GM12865 (cell line): Measurements from ENCODE around the gene MYO6.
"Not testable (repeated sequence)": the region's sequence is repeated elsewhere in the genome, so short reads cannot be mapped to it uniquely, and the experiment has no call there.

Source experiments
- DNase-seq: peaks from one replicate; pipeline ENCODE4 v3.0.0; 2010; ENCODE audit warnings: low read depth
- H3K4me3 ChIP-seq: 2 replicates; pipeline ENCODE4 v1.5.1; 2011; ENCODE audit warnings: mild to moderate bottlenecking, low read depth, low read length, control low read depth
- TF ChIP-seq, protein P1 (sequence below): IDR thresholded peaks from 2 replicates; pipeline ENCODE4 v1.5.1; 2011; ENCODE audit warnings: low read length, control low read depth, low read depth, inconsistent platforms; ENCODE audit not compliant: insufficient read depth; ENCODE audit errors: missing control alignments

Gene MYO6

DNA sequence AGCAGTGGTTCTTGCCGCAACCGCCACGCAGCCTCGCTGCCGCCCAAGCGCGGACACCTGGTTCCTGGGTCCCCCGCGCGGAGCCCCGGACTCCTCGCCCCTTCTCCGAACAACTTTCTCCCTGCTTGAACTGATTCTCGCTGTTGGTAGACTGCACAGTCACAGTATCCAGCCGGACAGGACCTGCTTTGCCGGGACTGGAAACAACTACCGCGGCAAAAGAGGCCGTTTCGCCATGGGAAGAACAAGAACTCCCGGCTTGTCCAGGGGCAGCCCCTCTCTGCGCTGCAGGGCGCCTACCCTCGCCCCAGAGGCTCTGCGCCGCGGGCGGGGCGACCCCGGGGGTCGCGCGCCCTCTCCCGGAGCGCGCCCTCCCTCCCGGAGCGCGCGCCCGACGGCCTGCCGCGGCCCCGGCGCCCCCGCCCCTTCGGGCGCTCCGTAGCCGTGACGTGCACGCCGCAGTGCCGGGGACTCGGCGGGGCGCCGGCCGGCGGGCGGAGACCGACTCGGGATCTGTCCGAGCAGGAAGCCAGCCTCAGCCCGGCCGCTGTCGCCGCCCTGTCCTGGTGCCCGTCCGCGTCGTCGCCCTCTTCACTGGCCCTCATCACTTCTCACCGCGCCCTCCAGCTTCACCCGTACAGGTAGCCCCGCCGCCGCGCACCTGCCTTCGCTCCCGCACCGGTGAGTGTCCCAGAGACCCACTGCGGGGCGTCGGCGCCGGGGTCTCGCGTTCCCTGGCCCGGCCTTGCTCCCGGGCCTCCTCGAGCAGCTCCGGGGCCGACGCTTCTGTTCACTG, at the start of gene MYO6:
Gene MYO6 (plus strand): TSS at position 497 of the 796 bp plus-strand sequence. CDS start 68,309 bp downstream, outside the sequence.
- peak within 1 kb of the TSS; percentile 85 for H3K4me3 ChIP-seq
- peak; percentile 79 for DNase-seq
- TF ChIP-seq, protein P1, sequence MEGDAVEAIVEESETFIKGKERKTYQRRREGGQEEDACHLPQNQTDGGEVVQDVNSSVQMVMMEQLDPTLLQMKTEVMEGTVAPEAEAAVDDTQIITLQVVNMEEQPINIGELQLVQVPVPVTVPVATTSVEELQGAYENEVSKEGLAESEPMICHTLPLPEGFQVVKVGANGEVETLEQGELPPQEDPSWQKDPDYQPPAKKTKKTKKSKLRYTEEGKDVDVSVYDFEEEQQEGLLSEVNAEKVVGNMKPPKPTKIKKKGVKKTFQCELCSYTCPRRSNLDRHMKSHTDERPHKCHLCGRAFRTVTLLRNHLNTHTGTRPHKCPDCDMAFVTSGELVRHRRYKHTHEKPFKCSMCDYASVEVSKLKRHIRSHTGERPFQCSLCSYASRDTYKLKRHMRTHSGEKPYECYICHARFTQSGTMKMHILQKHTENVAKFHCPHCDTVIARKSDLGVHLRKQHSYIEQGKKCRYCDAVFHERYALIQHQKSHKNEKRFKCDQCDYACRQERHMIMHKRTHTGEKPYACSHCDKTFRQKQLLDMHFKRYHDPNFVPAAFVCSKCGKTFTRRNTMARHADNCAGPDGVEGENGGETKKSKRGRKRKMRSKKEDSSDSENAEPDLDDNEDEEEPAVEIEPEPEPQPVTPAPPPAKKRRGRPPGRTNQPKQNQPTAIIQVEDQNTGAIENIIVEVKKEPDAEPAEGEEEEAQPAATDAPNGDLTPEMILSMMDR: no peak

DNA sequence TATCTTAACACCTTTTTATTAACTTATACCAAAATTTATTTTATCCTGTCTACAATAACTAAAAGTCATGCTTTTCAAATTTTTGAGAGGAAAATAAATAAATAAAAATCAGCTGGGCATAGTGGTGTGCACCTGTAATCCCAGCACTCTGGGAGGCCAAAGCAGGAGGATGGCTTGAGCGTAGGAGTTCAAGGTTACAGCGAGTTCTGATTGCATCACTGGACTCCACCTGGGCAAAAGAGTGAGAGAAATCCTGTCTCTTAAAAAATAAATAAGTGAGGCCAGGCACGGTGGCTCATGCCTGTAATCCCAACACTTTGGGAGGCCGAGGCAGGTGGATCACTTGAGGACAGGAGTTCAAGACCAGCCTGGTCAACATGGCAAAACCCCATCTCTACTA, 40.7 kb upstream of the MYO6 start:
- not testable (repeated sequence) for DNase-seq, H3K4me3 ChIP-seq

DNA sequence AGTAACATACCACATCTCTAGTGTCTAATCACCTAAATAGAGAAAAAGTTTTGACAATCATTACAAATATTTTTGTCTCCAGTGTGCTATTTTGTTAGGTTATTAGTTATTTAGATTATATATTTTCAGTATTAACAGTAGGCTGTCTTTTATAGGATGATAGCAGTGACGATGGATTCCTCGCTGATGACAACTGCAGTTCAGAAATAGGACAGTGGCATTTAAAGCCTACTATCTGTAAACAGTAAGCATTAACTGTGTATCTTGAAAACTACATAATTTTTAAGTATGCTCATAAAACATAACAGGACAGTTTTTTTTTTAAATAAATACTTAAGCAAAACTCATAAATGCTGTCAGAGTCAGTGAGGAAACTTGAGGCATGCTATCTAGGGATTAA, 37.9 kb upstream of the MYO6 start:
- no peak overlapping the region for H3K4me3 ChIP-seq
- TF ChIP-seq, protein P1: no peak
- no peak for DNase-seq

DNA sequence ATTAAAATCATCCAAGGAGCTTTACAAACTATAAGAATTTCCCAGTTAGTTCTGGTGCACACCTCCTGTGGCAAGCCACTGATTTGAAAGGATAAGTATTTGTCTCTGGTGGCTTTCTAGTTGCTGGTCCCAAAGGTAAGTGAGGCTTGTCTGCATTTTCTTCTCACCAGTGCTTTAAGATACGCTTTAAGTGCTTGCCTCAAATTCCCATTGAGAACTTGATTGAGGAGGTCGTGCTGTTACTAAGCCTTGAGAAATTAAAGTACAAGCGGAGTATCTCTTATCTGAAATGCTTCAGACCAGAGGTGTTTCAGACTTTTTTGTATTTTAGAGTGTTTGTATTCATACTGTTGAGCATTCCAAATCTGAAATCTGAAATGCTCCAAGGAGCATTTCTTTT, 29.9 kb upstream of the MYO6 start:
- TF ChIP-seq, protein P1: no peak
- H3K4me3 ChIP-seq: no peak overlapping the region
- DNase-seq: no peak

DNA sequence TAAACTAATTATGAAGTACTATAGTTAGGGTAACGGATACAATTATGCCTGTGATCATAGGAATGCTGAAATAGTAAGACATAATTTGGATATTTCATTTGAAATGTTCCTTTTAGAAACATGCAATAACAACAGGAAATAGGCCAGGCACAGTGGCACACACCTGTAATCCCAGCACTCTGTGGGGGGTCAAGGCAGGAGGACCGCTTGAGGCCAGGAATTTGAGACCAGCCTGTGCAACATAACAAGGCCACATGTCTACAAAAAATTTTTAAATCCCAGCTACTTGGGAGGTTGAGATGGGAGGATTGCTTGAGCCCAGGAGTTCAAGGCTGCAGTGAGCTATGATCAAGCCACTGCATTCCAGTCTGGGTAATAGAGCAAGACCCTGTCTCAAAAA, 25.7 kb upstream of the MYO6 start:
- TF ChIP-seq, protein P1: no peak
- DNase-seq: no peak
- no peak overlapping the region for H3K4me3 ChIP-seq

DNA sequence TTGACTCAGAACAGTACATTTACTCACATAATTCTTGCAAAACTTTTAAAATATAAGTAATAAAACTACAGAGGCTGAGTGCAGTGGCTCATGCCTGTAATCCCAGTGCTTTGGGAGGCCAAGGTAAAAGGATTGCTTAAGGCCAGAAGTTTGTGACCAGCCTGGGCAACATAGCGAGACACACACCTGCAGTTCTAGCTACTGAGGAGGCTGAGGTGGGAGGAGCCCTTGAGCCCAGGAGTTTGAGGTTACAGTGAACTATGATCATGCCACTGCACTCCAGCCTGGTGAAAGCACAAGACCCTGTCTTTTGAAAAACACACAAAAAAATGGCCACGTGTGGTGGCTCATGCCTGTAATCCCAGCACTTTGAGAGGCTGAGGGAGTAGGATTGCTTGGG, 21.8 kb upstream of the MYO6 start:
- no peak overlapping the region for H3K4me3 ChIP-seq
- TF ChIP-seq, protein P1: no peak
- no peak for DNase-seq

DNA sequence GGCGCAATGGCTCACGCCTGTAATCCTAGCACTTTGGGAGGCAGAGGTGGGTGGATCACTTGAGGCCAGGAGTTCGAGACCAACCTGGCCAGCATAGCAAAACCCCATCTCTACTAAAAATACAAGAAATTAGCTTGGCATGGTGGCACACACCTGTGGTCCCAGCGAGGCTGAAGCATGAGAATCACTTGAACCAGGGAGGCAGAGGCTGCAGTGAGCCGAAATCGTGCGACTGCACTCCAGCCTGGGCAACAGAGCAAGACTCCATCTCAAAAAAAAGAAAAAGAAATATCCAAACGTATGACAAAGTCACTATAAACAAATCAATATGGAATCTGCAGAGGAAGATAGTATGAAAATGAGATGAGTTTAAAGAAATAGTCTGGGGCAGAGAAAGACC, 18.0 kb upstream of the MYO6 start:
- H3K4me3 ChIP-seq: not testable (repeated sequence)

DNA sequence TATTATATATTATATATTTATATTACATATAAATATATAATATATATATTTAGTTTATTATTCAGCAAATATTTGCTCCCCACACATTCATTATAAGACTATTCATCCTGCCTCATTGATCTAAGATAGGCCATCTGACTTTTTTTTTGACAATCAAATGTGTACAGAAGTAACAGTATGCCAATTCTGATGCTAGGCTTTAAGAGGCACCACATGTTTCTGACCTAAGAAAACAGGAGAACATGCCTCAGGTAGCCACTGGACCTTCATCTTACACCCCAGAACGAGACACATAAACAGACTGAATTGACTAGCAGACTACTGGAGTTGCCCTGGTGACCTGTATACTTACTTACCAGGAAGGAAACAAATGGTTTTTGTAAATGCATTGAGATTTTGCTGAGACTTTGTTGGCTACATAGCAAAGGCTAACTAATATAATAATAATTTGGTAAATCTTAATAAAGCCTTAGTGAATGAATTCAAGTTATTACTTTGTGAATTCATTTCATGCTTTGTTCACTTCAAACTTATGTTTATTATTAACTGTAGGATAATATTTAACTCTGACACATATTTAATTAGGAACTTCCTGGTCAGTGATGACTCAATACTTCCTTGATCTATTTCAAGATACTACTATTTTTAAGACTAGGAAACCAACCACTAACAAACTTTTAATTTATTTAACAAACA, 13.4 kb upstream of the MYO6 start:
- no peak overlapping the region for H3K4me3 ChIP-seq

More for the DNA sequence above, 18.0 kb upstream of the MYO6 start:
- not testable (repeated sequence) for DNase-seq

More for the DNA sequence above, 13.4 kb upstream of the MYO6 start:
- TF ChIP-seq, protein P1: no peak
- DNase-seq: peak; percentile 30
